Superior temporal gyrus (tissue), 1 donor: ENCODE measurements around the gene NOTO.
"Not testable (repeated sequence)": the region's sequence is repeated elsewhere in the genome, so short reads cannot be mapped to it uniquely, and the experiment has no call there.

Experiments used
- DNase-seq: peaks from one replicate; pipeline ENCODE4 v3.0.0-alpha.2; 2016; ENCODE audit errors: extremely low spot score

The NOTO gene

GRCh38 chr2:73200281-73200680 is 2.1 kb upstream of the NOTO start:
- not testable (repeated sequence) for DNase-seq

- no peak for DNase-seq
These were observed 794 bp downstream of the NOTO start for GRCh38 chr2:73203055-73203681.

GRCh38 chr2:73205611-73206010 is 3.2 kb downstream of the NOTO start:
- no peak for DNase-seq

- no peak for DNase-seq
These were observed 5.9 kb downstream of the NOTO start for GRCh38 chr2:73208258-73208657.

- DNase-seq = no peak
These were observed 7.6 kb downstream of the NOTO start for GRCh38 chr2:73210019-73210418.

GRCh38 chr2:73210696-73211095 is 8.3 kb downstream of the NOTO start:
- DNase-seq = no peak

GRCh38 chr2:73212098-73212447 is 9.7 kb downstream of the NOTO start:
- no peak for DNase-seq

- DNase-seq = peak; percentile 81
These were observed 10.2 kb downstream of the NOTO start for GRCh38 chr2:73212448-73213176.

- DNase-seq = peak; percentile 84
These were observed 12.0 kb downstream of the NOTO start, which contains the start of gene SMYD5 for GRCh38 chr2:73214120-73215035. Gene SMYD5, plus strand, starts transcription at chr2:73214245. Its CDS starts 22 bp downstream, at chr2:73214267.

GRCh38 chr2:73215254-73215653 is 12.9 kb downstream of the NOTO start:
- DNase-seq = no peak

GRCh38 chr2:73217160-73217559 is 14.8 kb downstream of the NOTO start:
- DNase-seq = no peak

GRCh38 chr2:73217826-73218225 is 15.5 kb downstream of the NOTO start:
- DNase-seq = no peak

- DNase-seq = no peak
These were observed 15.9 kb downstream of the NOTO start for GRCh38 chr2:73218298-73218697.

- DNase-seq = no peak
These were observed 21.4 kb downstream of the NOTO start for GRCh38 chr2:73223821-73224220.

GRCh38 chr2:73225513-73226360 is 23.4 kb downstream of the NOTO start:
- no peak for DNase-seq

GRCh38 chr2:73227086-73227485 is 24.7 kb downstream of the NOTO start:
- DNase-seq = no peak

GRCh38 chr2:73228631-73229030 is 26.3 kb downstream of the NOTO start:
- DNase-seq = no peak

- no peak for DNase-seq
These were observed 30.2 kb downstream of the NOTO start for GRCh38 chr2:73232403-73233153.

GRCh38 chr2:73233154-73233931 is 31.0 kb downstream of the NOTO start, which contains the start of gene PRADC1:
Gene PRADC1, minus strand, starts transcription at chr2:73233239. Its CDS starts 79 bp downstream, at chr2:73233160.
- peak; percentile 100 for DNase-seq
